ENCODE data around the gene SFXN2.

DNA sequence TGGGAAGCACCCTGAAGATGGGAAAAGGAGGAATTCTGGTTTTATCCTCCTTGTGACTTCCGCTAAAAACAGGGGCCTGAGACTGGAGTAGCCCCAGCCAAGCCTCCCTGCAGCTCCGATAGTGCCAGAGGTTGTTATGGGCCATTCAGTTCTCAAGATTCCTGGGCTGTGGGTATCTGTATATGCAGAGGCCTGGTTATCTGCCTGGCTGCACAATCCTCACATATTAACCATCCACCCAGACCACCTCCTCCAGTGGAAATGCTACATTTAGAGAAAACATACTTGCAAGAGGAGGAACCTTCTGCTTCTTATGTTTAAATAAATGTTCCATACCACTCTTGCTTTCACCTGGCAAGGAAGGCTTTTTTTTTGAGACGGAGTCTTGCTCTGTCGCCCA lies 34.8 kb upstream of the SFXN2 start:
- TF ChIP-seq EP300 (IDR thresholded peaks at IDR 0.05): no peak
- TF ChIP-seq, protein P1, sequence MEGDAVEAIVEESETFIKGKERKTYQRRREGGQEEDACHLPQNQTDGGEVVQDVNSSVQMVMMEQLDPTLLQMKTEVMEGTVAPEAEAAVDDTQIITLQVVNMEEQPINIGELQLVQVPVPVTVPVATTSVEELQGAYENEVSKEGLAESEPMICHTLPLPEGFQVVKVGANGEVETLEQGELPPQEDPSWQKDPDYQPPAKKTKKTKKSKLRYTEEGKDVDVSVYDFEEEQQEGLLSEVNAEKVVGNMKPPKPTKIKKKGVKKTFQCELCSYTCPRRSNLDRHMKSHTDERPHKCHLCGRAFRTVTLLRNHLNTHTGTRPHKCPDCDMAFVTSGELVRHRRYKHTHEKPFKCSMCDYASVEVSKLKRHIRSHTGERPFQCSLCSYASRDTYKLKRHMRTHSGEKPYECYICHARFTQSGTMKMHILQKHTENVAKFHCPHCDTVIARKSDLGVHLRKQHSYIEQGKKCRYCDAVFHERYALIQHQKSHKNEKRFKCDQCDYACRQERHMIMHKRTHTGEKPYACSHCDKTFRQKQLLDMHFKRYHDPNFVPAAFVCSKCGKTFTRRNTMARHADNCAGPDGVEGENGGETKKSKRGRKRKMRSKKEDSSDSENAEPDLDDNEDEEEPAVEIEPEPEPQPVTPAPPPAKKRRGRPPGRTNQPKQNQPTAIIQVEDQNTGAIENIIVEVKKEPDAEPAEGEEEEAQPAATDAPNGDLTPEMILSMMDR (IDR thresholded peaks at IDR 0.05): no peak

All from tibial nerve (tissue), 4 donors.